HG02759 (cell line): ENCODE measurements around the gene MEGF6.

ENCODE experiments used
- ATAC-seq: cut with Tn5 transposase; IDR thresholded peaks from one replicate; pipeline ENCODE4 v1.9.1; 2021; ENCODE audit warnings: mild to moderate bottlenecking, moderate library complexity; ENCODE audit not compliant: unreplicated experiment

MEGF6 gene

DNA sequence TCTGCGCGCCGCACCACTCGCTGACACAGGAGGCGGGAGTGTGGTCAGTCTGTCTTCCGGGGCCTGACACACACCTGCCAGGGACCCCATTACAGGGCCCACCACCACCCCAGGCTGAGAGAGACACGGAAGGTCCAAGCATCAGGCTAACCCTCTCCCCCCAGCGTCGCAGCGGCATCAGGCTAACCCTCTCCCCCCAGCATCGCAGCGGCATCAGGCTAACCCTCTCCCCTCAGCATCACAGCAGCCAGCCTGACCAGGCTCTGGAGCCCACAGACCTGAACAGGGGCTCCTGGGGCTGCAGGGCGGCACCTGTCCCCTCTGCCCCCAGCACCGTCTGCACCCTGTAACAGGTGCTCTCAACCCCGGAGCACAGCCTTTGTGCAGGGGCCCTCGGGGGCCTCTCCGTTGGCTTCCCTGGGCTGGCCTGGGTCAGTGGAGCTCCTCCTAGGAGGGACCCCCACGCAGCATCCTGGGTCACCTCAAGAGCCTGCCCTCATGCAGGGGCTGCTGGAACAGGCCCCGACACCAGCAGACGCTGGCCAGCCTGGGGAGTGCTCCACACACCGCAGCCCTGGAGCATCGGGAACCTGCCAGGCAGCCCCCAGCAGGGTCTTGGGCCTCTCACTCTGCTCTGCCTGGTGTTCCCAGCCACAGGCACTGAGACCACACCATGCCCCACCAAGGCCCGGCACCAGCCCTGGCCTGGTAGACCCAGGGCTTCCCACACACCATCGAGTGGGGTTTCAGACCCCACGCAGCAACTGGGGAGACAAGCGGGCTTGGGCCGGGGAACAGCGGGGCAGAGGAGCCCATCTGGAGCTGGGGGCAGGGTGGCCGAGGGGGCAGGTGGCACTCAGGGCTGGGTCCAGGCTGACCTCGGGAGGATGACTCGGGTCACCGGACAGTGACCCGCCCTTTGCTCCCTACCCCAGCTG is 67.0 kb downstream of the MEGF6 start:
- no peak for ATAC-seq

DNA sequence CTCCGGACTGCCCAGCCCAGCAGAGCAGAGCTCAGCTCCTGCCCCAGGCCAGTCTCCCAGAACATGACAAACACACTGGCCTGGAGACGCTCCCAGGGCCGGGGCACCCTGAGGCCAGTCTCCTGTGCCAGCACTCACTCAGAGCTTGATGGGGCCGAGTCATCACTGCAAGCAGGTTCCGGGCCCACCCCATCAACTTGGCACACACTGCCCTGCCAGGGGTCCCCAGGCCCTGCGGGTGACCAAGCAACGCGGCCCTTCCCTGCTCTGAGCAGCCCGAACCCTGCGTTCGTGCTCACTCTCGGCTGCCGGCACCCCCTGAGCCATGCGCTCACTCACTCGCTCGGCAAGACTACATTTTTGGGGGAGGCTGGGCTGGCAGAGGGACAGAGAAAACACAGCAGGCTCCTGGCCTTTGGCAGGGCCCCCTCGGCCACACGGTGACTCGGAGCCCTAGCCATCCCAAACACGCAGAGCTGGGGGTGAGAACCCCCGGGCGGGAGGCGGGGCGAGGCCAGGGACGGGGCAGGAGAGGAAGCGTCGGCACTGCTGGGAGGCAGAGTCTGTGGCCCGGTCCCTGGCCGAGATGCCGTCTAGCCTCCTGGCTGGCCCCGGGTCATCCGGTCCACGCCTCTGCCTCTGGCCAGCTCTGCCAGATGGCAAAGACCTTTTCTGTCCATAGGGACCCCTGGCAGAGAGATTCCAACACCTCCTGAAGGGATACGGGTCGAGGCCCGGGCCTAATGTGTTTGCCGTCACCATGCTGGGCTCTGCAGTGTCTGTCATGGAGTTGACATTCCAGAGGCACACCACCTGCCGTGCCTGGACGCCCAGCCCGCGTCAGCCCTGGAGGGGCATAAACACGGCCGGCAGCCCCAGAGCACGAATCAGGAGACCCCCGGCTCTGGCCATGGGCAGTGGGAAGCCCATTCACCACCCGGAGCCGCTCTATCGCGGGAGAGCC is 68.0 kb downstream of the MEGF6 start:
- no peak for ATAC-seq

DNA sequence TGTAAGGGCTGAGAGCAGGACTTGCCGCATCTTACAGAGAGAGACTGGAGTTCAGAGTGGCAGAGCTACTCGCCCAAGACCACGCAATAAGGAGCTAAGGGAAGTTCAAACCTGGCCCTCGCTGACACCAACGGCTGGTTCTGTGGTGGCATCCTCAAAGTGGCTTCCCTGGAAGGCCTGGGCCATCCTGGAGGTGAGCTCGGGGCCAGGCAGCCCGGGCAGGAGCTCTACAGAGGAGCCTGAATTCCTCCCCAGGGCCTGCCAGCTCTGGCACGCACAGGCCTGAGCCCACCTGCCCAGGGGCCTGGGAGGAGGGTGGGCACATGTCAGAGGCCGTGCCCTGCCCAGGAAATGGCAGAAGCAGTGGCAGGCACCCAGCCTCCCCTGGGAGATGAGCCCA is 68.6 kb downstream of the MEGF6 start:
- ATAC-seq, result no peak

DNA sequence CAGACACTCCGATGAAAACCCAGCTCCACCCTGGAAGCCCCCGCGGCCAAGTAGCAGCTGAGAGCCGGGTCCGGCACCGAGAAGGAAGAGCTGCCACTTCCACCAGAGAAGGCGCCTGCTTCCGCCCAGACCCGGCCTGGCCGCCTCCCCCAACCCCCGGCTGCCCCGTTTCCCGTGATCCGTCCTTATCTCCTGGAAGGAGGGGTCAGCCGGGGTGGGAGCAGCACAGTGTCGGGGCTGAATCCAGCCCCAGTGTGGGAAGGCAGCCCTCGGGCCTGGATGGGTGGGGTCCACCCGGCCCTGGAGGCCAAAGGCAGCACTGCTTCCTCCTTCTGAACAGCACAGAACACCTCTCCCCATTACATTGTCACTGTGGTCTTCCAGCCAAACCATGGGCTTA is 69.4 kb downstream of the MEGF6 start:
- no peak for ATAC-seq

DNA sequence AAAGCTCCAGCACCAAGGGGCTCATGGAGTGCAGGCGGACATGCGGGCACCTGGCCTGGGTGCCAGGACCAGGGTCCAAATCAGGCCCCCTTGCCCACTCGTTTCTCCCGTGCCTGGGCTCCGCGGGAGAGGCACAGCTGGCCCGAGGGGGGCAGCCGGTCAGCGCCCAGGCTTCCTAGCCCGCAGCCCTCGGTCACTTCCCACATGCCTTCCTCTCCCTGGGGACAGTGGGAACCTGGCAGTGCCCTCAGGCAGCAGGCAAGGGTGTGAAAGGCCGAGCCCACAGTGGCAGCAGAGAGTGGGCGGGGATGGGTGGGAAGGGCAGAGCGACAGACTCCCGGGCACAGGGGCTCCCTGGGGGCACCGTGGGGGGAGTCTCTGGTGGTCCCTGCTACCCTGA is 69.8 kb downstream of the MEGF6 start:
- ATAC-seq, result no peak

DNA sequence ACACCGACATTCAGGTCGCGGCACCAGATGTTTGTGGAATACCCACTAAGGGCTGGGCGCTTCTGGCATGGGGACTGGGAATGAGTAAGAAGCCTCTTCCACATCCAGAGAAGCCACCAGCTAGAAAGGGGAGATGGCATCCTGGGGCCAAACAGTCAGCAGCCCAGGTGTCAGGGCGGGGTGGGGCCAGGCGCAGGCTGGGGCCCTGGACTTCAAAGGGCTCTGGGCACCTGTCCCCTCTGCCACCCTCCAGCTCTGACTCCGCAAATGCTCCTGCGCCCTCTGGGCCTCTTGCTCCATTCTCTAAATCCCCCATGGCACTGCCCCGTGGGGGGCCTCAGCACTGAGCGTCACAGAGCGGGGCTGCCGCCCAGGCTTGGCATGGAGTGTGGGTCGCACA is 70.4 kb downstream of the MEGF6 start:
- no peak for ATAC-seq

DNA sequence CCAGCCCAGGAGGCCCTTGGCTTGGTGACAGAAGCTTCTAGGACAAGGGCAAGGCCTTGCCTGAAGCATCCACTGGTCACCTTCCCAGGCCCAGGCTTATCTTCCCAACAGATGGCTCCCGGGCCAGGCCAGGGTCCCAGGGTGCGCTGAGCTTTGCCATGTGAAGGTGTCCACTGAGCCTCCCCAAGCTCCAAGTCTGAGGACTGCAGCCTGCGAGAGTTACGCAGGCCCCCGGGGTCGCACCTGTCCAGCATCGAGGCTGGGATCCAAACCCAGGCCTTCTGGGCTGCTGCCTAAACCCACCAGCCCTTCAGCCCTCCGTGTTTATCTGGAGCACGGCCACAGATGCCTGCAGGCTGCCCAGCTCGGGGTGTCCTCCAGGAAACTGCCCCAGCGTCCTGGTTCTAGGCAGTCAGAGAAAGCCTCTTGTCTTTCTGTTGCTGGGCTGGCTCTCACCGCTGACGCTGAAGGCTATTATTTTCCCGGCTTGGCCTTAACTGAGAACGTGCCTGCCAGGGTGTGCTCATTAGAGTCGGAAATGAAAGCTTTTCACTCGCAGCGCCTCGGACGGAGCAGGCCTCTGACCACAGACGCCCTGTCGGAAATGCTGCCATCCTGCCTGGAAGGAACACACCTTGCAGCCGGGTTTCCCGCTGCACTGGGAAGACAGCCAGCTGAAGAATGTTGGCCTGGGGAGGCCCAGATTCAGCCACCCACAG is 71.4 kb downstream of the MEGF6 start:
- no peak for ATAC-seq

DNA sequence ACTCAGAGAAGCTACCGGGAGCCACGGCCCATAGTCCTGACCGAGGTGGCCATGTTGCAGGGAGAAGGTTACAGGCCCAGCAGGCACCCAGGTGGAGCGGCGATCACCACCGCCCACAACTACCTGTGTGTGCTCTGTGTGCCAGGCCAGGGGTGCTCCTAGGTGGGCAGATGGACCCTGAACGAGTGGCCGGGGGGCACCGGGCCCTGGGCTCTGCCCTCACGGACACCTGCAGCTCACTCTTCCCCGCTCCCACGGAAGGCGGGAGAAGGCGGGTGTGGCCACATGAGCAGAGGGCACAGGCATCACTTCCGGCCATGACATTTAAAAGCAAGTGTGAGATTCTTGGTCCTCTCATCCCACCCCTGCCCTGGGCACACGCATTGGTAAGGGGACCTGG is 73.9 kb downstream of the MEGF6 start:
- no peak for ATAC-seq

DNA sequence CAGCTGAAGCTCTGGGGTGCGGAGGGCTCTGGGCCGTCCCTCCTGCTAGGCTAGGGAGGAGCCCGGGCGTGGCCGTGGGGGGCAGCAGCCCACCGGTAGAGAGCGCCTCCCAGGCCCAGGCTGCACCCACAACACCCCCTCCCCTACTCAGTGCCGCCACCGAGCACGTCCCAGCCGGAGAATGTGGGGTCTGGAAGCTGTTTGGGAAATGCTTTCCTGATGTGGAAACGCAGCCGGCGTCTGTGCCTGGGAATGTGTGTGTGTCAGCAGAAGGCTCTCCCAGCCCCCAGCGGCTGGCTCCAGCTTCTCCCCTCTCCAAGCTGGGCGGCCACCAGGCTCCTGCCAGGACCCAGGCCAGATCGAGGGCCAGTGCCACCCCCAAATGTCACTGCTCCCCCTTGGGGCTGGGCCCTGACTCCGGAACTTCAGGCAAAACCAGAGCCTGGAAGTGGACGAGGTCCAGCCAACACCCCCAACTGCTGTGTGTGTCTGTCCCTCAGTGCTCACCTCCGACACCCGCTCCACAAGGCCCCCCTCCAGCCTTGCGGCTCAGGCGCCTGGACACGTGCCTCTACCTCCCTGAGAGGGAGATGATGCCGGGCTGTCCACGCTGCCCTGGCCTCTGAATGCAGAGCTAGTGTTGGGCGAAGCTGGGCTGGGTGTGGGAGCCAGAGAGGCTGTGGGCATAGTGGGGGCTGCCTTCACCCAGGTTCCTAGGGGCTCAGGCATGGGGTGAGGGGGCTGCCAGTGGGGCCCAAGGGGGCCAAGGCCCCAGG is 74.7 kb downstream of the MEGF6 start:
- no peak for ATAC-seq

DNA sequence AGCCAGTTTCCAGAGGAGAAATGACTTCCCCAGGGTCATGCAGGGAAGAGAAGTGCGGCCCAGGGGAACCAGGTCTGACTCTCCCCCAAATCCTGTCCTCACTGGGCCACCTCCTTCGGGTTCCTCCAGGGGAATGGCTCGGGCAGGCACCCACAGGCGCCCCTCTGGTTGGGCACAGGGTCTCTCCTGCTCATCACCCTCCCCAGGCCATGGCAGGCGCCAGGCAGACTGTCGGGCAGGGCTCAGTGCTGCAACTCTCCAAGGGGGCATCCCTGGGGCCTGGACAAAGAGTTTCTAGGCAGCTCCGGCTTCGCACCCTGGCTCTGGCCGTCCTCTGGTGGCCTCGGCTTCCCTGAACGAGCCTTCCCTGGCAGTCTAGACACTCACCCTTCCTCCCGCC is 75.6 kb downstream of the MEGF6 start:
- no peak for ATAC-seq

DNA sequence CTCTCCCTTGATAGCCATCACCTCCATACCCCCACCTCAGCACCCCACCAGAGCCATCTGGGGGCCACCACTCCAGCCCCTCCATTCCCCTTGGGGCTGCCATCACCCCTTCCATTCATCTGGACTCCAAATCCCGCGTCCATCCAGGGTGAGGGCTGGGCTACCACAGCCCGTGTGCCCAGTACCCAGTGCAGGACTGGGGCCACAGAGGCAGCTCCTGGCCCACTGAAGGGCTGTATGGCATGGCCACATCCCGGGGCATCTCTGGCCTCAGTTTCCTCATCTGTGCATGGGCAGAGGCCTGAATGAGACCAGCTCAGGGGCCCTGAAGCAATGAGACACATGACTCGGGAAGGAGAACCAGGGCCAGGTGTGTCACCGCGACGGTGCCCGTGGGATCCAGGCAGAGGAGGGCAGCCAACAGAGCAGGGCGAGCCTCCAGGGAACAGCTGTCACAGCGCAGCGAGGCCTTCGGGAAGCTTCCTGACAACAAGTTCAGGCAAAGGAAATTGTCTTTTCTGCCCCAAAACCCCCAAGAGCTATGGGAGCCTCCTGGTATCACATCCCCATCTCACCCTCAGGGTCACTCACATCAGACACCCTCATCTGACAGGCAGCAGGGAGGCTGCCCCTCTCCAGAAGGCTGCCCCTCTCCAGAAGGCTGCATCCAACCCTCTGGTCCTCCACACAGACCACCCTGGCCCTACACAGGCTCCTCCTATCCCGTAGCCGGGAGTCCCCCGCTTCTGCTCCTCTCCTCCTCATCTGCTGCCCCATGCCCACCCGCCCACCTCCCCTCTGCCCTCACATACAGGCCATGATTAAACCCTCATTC is 76.3 kb downstream of the MEGF6 start:
- no peak for ATAC-seq

DNA sequence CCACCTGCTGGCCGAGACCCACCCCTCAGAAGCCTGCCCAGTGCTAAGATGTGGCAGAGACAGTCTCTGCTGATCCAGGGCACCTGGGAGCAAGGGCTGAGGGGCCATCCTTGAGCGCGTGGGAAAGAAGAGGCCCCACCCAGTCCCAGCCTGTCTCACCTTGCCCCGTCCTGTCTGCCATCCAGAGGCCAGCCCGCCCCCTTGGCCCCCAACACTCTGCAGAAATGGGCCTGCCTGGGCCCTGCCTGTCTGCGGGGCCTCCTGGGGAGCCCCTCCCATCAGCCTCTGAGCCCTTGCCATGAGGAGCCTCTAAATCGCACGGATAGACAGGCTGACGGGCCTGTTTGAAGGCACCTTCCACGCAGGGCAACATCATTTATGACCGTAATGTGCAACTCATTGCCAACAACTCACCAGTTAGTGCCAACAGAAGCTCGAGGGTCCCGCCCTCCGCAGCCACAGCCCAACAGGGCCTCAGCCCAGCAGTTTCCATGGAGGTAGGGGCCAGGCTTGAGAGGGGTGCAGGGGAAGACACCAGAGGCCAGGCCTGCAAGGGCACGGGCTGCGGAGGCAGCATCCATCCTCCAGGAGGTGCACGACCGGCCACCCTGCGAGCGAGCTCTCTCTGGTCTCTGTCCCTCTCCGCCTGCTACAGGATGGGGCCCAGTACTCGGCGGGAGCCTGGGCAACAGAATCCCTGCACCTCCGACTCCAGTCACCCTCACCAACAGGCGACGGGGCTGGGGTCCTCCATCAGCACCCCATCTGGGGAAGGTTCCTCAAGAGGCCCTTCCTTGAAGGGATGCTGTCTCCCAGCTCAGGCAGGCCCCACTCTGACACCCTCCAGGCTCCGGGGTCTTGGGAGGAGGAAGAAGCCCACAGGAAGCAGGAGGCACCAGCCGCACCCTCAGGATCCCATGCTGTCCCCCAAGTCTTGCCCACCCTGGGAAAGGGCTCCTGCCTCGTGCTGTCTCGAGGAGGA is 78.0 kb downstream of the MEGF6 start:
- no peak for ATAC-seq

DNA sequence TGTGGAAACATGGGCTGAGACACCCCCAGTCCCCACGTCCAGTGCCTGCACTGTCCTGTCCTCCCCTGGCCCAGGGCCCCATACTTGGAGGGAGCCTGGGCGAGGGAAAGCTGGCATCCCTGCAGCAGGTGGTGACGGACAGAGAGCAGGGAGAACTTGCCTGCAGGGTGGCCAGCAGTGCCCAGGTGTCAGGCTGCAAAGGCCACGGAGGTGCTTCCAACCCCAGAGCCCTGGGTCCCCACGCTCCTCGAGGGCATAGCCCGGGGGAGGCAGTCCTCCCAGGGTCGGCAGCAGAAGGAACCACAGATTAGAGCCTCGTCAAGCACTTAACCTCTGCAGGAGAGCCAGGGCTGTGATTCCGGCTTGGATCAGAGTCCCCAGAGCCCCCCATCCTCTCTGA is 79.4 kb downstream of the MEGF6 start:
- ATAC-seq, result no peak

DNA sequence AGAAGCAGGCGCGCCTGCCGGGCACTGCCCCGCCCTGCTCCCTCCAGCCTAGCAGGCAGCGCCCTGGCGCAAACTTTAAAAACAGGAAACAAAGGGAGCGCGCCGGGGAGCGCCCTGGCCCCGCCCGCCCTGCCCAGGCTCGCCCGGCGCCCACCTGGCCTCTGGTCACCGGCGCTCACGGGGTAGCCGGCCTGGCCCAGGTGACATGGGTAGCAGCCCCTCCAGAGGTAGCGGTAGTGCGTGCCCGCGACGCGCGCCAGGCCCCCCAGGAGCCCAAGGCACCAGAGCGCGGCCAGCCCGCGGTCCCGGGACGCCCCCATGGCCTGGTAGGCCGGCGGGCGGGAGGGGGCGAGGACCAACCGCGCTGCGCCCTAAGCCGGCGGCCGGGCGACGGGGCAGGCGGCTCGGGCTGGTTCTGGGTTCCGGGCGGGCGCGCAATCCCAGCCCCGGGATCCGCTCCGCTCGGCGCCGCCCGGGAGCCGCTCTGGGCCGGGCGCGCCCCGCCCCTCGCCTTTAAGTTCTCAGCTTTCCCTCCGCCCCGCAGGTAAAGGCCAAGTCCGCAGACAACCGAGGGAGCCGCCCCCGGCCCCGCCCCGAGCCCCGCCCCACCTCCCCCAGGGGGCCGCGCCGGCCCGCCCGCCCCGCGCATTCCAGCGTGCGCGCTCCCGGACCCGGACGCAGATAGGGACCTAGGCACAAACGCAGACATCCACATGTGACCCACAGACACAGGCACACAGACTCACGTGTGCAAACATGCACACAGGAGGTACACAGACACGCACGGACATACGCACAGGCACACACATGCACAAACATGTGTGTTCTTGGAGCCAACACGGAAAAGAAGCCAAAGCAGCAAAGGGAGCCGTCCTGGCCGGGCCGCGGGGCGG is 80.1 kb downstream of the MEGF6 start:
- ATAC-seq, result no peak

DNA sequence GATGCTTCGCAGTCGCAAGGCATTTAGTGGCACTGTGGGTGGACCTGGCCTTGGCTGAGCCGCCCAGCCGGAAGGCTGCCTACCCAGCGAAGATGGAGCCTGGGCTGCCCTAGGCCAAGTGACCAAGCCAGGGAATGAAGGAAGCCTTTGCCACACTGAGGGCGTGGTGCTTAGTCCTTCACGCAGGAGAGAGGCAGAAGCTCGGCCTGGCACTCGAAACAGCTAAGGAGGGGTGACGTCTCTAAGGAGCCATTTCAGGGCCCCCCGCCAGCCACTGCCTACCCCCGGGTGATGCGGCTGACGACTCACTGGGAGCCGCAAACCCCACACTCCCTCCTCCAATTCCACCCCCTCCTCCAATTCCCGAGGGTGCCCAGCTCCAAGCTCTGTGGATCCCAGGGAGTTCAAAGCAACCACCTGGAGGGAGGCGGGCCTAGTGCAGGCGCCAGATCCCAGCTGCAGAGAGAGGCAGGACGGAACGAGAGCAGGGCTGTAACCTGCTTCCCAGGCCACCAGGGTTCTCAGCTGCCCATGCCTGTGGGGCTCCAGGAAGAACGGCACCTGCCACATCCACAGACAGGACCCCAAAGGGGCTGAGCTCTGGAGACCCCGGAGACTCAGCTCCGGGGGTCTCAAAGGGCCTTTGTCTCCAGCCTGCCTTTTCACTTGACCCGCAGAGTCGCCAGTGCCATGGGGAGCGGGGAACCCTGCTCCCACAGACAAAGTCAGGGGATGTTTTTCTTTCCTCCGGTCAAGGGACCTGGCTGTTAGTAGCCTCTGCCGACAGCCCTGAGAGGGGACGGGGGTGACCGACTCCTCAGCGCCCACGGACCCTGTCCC is 81.0 kb downstream of the MEGF6 start:
- ATAC-seq, result no peak

DNA sequence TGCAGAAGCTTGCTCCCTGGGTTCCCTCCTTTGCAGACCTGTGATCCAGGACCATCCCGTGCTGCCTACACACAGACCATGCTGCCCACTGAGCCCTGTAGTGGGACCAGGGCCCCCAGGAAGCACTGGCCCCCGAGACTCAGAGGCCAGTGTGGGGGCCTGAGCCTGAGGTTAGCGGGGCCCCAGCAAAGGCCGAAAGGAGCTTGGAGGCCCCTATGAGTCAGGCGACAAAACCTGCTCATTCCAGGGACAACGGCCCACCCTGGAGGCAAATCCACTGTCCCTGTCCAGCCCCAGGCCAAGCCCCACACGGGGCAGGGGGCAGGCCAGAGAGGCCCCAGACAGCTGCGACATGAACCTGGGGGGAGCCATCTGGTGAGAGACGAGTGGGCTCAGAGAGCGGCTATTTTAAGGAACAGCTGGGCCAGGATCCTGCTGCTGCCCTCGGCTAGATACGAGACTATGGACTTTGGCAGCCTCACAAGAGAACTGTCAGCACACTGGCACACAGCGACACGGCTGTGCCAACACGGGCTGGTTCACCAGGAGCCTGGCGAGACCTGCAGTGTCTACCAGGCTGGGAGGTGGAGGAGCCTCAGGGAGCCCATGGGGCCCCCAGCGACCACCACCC is 82.1 kb downstream of the MEGF6 start:
- ATAC-seq, result no peak
